NCI-H524 (cell line): Measurements from ENCODE around the gene IKZF3.

Source experiments
- DNase-seq, 2 experiments: peaks; one replicate each; lab custom pipeline; 2025; lab: John Stamatoyannopoulos, UW

The IKZF3 gene

DNA sequence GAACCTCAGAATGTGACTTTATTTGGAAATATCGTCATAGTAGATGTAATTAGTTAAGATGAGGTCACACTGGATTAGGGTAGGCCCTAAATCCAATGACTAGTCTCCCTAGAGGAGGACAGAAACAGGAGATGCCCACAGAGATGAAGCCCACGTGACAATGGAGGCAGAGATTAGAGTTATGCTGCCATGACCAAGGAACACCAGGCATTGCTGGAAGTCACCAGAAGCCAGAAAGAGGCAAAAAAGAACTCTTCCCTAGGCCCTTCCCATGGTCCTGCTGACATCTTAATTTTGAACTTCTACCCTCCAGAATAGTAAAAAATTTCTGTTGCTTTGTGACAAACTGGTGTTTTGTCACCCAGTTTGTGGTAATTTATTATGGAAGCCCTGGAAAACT lies 49.6 kb downstream of the IKZF3 start:
- DNase-seq: no peak

DNA sequence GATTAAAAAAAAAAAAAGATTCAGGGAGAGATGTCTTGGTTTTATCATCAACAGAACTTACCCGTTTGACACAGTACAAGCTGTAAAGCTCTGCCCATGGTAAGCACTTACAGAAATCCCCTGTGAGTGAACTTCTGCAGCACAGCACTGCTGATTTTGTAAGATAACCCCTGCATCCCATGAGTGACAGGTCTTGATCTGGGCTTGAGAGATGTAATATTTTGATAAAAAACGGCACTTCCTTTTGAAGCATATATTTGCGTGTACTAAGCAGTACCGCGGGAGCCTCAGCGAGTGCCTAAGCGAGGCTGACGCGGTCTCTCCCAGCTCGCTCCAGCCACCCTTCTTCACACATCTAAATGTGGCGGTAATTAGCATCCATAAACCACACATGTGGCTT lies 50.5 kb downstream of the IKZF3 start:
- no peak for DNase-seq

DNA sequence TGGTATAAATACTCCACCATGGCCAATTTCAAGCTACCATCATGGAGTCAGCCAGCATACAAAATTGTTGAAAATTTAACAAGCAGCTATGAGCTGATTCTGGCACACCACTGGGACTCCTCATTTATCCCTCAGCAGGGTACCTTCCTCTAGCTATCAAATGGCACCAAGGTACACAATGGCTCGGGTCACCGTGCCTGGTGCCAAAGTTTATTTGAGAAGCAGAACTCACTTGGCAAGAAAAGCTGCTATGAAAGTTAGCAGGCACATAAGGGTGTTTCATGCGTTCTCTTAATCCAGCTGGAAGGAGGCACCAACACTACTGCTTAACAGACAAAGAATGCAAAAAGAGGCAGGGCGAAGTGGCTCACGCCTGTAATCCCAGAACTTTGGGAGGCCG lies 51.6 kb downstream of the IKZF3 start:
- DNase-seq: no peak

DNA sequence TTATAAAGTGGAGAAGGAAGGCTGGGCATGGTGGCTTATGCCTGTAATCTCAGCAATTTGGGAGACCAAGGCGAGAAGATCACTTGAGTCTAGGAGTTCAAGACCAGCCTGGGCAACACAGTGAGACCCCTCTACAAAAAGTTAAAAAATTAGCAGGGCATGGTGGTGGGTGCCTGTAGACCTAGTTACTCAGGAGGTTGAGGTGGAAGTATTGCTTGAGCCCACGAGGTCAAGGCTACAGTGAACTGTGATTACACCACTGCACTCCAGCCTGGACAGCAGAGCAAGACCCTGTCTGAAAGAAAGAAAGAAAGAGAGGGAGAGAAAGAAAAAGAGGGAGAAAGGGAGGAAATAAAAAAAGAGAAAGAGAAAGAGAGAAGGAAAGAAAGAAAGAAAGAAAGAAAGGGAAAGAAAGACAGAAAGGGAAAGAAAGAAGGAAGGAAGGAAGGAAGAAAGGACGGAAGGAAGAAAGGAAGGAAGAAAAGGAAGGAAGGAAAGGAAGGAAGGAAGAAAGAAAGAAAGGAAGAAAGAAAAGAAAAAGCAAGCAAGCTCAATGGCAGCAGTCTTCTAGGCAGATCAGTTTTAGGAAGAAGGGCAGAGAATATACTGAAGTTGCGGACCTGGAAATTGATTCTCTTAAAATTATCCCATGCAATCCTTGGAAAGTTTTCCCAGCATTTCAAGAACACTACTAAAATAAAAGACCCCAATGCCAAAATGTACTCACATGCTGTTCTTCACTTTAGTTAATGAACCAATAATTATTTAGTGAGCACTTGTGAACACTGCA lies 53.0 kb downstream of the IKZF3 start:
- no peak for DNase-seq

DNA sequence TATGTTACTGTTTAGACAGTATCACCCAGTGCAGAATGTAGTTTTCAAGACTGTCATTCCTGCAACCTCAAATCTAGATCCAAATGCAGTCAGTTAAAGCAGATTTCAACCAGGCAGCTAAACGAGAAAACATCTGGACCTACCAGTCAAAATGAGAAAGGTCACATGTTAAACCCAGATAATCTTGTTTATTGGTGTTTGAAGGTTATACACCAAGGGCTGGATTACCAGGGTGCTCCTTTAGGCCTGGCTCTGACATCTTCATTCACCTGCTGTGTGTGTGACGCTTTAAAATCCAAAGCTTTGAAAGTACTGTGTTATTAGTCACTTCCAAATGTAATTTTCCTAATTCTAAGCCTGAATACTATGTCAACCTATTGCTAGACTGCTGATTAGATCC lies 54.9 kb downstream of the IKZF3 start:
- DNase-seq: peak in 1 of 2 experiments; percentile 17

DNA sequence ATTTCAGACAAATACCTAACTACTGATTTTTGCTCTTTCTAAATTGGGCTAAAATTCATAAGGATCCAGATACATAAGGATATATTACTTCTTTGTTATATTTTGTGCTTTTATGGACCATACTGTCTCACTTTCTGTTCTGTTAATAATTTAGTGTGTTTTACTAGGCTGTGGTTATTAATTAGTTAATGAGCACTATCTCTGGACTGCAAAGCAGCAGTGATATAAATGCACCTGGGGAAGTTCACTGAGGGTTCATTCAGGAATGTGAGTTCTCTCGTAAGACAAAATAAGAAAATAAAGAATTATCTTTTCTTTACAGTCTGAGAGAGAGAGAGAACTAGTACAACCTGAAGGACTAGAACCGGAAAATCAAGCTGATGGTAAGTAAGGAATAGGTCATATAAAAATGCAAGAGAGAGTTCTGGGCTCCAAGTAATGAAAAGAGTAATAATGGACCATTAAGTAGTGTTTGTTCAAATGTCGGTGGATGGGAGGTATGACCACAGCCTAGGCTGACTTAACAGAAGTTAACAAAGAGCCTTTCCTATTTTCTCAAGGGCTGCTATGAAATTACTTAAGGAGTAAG lies 55.6 kb downstream of the IKZF3 start:
- DNase-seq: no peak

DNA sequence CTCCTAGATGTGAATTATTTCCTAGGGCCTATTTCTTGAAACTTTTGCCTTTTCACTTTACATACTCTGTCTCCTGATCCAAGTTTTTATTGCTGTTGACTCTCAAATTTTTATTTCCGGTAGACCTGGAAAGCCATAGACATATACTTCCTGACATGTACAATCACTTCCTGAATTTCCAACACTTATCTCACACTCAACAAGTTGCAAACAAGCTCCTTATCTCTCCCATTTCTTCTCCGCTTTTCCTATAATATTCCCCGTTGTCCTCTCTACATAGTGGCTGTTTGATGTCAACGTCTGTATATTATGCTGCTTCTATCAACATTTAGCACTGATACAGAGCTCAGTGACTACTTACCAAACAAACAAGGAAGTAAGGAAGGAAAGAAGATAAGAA lies 59.3 kb downstream of the IKZF3 start:
- no peak for DNase-seq

DNA sequence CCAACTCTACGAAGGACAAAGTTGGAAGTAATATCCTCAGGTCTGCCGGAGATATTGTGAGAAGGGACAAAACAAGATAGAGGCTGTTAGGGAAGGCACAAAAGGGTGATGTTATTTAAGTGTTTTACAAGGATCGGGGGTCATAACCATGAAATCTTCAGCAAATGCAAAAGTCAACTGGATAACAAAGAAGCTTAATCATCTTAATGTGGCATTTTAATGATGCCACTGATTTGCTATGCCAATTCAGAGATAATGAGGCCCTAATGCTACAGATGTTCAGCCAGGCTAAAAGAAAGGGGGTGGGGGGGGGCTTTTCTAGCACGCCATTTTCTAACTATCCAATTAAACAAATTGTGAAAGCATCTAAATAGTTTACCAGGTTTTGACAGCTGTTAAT lies 63.1 kb downstream of the IKZF3 start:
- no peak for DNase-seq

DNA sequence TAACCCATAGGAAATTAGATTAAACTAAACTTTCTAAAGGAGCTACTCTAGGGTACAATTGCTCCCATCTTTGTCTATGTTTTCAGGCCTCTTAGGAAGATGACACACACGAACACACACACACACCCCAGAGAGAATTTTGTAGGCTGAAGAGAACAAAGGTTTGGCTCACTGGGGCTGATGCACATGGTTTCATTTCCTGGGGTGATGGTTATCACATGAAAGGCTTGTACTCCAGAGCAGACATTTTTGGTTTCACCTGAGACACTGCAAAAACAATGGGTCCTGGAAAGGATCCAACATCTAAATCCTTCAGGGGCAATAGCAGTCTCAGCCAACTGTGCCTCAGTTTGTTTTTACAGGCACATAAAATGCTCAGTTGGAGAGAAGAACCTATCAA lies 63.6 kb downstream of the IKZF3 start:
- no peak for DNase-seq

DNA sequence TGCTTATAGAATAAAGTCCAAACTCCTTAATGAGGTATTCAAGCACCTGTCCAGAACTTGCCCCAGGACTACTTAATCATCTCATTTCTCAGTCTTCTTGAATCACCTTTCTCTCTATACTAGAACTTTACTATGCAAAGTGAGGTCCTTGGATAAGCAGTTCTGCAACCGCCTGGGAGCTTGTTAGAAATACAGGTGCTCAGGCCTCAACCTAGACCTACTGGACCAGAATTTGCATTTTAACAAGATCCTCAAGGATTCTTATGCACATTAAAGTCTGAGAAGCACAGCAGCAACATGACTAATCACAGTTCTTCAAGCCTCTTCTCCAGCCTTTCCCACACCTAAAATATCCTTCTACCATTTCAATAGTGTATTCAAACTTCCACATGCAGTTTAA lies 64.7 kb downstream of the IKZF3 start:
- no peak for DNase-seq

DNA sequence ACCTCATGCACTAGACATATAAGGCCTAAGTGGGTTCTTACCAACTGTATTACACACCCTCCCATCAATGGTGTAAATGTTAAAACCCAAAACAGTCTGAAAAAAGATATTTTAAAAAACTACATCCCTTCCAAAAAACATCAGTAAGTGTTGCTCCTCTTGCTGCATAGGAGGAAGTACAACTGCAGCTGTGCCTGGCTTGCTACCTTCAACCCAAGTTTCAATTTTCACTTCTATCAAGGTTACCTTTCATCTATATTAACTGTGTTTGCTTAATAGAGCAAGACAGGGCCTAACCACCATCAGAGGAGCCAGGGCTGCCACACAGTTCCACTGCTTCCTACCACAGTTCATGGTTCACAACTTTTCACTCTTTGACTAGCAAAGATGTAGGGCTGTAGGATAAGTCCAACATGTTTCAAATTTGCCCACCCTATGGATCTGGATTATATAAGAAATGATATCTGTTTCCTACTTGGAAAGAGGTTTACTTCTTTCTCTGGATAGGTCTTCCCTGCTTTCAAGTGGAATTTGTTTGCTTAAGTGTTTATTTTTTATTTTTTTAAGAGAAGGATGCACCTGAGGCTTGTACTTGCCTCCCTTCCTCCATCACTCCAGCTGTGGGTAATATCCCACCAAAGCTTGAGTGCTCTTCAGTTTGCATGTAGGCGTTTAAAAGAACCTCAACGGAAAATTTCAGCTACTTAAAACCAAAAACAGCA lies 69.7 kb downstream of the IKZF3 start:
- DNase-seq: no peak

DNA sequence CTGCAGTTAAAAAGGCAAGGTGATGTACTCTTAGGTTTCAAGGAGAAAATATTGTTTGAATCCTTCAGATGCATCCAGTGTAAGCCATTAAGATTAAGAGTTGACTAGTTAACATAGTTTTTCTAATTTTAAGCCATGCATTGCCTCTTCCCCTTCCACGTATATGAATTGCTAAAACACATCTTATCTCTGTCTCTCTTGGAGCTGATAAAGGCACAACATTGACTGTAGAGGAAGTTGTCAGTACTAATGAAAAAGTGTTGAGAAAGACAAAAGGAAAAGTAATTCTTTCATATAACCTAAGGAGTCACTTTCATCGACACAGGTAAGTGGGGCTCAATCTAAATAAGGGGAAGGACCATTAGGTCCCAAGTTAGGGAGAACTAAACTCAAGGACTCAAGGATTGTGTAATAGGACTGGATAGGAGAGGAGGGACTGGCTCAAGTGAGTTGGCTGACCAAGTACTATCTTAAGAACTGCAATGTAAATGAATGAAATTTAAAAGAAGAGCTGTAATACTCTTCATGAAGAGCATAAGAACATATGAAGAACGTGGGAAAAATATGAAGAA lies 70.7 kb downstream of the IKZF3 start:
- DNase-seq: no peak

DNA sequence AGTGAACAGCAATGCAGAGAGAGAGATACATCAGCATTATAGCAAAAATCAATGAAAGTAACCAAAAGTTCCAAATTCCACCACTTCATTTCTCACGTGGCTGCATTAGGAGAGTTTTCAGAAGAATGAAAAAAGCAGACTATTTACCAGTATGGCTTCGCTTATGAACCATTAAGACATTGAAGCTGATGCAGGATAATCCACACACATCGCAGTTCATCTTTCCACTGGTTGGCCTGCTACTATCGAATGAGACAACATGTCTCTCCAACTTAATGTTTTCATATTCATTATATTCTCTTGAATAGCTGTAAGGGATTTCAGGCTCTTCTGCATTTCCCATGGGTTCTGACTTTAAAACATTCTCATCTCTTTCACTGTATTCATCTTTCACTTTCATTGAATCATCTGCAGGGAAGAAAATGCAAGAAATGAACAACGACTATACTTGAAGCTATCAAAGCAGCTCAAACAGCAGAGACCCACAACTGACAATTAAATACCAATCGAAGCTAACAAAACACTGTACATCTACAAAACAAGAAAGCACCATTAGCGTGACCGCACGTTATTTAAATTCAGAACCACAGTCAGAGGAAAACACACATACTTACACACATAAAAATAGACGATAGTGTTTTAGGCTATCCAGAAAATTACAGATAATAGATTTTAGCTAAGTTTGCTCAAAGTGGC lies 71.4 kb downstream of the IKZF3 start:
- DNase-seq: no peak

DNA sequence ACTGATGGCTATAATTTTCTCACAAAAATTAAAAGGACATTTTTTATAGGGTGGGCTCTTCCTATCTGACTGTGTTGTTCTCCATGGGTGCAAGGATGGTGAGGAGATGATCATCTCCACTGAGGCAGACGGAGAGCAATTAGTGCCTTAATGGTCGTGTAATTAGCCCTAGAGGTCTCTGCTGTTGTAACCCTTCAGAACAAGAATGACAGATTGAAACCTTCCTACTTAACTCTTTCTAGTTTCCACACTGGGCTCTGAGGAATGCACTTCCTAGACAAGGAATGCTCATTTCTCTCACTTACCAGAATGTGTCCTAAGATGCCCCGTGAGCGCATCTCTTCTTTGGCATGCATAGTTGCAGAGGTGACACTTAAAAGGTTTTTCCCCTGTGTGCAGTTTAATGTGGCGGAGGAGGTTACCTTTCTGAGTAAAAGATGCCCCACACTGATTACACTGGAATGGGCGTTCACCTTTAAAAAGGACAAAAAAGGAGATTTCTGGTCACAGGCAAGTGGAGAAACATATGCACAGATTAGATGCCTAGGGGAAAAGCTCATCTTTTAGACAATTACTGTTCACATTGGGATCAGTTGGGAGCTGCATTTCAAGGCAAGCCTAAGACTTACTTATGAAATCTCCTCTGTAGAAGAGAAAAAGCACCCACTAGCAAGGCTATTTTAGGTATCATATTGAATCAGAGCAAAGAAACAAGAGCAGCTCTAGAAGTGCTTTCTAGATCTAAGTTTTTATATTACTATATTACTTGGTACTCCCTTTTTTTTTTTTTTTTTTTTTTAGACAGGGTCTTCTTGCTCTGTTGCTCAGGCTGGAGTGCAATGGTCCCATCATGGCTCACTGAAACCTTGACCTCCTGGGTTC lies 72.8 kb downstream of the IKZF3 start:
- no peak for DNase-seq

DNA sequence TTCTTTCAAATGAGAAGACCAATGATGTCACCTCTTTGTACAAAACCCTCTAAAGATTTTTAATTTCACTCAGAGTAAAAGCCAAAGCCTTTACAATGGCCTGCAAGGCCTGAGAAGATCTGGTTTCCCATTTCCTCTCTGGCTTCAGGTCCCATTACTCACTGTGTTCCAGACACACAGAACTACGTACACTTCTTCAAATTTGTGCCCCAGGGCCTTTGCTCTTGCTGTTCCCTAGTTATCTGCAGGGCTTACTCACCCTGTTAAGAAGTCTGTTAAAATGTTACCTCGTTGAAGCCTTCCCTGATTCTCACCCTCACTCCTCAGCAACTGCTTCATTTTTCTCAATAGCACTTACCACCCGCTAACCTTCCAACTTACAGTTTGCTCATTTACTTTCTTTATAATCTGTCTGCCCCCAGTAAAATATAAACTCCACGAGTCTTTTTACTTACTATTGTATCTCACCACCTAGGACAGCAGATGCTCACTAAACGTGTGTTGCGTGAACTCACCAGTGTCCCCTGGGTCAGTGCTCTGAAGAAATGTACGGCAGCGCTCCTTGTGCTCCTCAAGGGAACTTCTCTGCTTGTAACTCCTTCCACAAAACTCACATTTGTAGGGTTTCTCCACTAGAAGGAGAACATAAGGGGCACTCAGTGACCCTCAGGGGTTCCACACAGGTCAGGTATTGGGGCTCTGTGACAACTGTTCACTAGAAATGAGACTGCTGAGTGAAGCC lies 76.2 kb downstream of the IKZF3 start:
- no peak for DNase-seq

DNA sequence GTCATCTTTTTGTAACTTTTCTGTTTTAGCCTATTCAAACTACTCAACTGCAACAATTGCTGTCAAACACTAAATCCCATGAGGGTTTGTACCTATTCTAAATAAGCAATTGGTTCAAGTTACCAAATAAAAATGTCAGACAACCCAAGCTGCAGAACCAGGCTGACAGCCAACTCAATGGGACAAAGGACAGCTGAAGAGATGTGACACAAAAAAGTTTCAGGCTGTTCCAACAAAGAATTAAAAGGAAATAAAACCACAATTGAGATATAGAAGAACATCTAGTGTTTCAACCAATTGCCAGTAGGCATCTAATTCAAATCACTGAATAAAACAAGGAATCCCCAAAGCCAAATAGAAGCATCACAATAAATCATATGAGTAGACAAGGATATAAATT lies 77.1 kb downstream of the IKZF3 start:
- no peak for DNase-seq

DNA sequence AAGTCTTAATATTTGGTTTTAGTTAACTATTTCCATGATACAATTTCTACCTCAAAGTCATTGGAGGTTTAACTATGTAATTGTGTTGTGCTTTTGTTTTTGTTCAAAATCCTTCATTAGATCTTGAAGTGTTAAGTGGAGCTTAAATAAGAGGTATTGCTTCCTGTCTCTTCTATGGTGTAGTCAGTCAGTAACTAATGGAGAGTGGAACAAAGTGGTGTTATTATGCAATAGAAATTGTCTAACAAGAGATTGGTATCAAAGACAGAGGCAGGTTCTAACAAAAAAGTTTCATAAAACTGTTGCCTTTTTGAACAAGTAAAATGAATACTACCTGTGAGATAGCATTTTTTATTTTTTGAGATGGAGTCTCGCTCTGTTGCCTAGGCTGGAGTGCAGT lies 81.1 kb downstream of the IKZF3 start:
- DNase-seq: no peak

DNA sequence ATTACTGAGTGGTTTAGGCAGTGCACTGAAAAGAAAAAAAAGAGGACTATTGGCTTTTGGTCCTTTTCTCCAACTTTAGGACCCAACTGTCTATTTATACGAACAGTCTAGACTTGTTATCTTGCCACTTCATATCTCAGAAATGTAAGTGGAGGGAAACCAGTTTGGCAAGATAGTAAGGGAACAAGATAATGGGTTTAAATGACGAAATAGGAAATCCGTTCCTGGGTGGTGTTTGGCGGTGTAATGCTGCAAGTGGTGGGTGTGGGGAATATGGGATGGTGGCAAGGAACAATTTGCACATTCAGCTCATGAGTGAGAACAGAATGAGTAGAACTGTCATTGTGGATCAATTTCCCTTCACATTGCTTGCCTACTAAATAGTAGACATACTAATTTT lies 81.6 kb downstream of the IKZF3 start:
- no peak for DNase-seq

DNA sequence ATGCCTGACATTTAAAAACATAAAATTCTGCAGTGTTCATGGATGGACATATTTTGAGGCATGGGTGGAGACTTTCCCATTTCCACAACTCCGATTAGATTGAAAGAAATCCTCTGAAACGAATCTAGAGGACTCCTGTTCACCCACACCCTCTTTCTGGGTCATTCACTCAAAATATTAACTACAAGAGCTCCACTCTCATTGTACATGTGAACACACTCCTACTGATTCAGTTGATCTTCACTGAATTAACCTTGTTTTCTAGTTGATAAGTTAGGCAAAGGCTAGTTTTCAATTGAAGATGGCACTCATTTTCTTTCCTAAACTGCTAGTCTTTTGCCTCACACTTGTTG lies 82.3 kb downstream of the IKZF3 start:
- DNase-seq: no peak

DNA sequence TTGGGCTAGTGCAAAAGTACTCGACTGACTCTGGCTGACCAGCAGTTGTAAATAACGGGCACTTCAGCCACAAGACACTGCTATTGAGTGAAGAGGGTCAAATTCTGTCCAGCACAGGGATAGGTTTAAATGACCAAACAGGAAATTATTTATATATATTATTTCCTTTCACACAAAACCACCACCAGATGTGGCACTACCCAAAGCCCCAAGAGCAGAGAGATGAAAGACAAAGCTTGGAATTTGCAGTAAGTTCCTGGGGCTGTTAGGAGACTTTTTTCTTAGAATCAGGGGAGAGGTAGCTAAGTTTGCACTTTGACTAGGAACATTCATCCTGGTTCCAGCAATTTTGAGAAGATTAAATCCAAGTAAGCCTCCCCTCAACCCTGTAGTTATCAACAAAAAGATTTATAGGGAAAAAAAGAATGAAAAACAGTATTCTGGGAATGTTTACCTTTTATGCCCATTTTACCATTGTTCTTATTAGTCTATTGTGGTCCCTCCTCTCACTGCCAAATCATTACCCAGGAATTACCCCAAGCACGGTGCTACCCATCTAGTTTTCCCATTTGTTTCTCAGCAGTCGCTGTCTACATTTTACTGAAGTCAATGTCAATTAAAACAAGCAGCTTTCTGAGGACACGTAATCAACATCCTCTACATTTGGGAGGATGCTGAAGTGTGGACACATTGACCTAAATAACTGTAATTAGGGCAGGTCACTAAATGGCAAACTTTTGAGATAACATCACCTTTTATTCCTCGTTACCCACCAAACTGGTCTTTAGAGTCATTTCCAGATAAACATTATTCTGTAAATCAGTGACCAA lies 82.9 kb downstream of the IKZF3 start:
- no peak for DNase-seq
